Kidney (tissue), 14 donors: ENCODE data around the gene HINT3. TPM values are rescaled to one million over a fixed set of nuclear protein-coding genes. Genes with fewer than 3 reads are reported as not detected.

ENCODE experiments used
- DNase-seq, 5 donors: peaks; one replicate each; pipeline ENCODE4 v3.0.0-alpha.2; 2013 to 2020
- FAIRE-seq: peaks from 2 replicates; lab custom pipeline; 2012; peaks lifted over from hg19 to GRCh38; lab: Jason Lieb, UNC
- H3K27ac ChIP-seq, 2 donors: one replicate each; pipeline ENCODE4 v1.7.0; 2013; ENCODE audit warnings: low read depth in 2 of 2, low read length in 2 of 2, inconsistent platforms in 1 of 2
- H3K27me3 ChIP-seq: one replicate; pipeline ENCODE4 v1.7.1; 2013; ENCODE audit warnings: low read length, inconsistent platforms; ENCODE audit not compliant: control insufficient read depth, insufficient read depth
- H3K36me3 ChIP-seq, 3 donors: one replicate each; pipeline versions ENCODE4 v1.7.0 to v1.7.1; 2013; ENCODE audit warnings: low read length in 3 of 3, control low read depth in 1 of 3, inconsistent platforms in 1 of 3; ENCODE audit not compliant: insufficient read depth in 3 of 3, control insufficient read depth in 2 of 3
- H3K4me1 ChIP-seq, 3 donors: one replicate each; pipeline versions ENCODE4 v1.7.0 to v1.7.1; 2013; ENCODE audit warnings: low read length in 3 of 3, inconsistent platforms in 1 of 3, low read depth in 1 of 3; ENCODE audit not compliant: control insufficient read depth in 2 of 3, insufficient read depth in 2 of 3
- H3K4me3 ChIP-seq, 3 donors: one replicate each; pipeline versions ENCODE4 v1.7.0 to v1.8.1; 2013; ENCODE audit warnings: low read length in 3 of 3, control low read depth in 1 of 3, inconsistent platforms in 1 of 3
- H3K9ac ChIP-seq, 3 donors: one replicate each; pipeline versions ENCODE4 v1.7.0 to v1.7.1; 2013; ENCODE audit warnings: low read length in 3 of 3, control low read depth in 1 of 3, inconsistent platforms in 1 of 3
- H3K9me3 ChIP-seq, 3 donors: one replicate each; pipeline versions ENCODE4 v1.7.0 to v1.7.1; 2013; ENCODE audit warnings: low read length in 3 of 3, control low read depth in 1 of 3, inconsistent platforms in 1 of 3; ENCODE audit not compliant: control insufficient read depth in 2 of 3, insufficient read depth in 1 of 3
- intact Hi-C: fragments of 100-400 bp; cut with DNase I; formaldehyde crosslinking; loops from one replicate; pipeline ENCODE4 v1.11.1; 2022
- polyA plus RNA-seq: library from polyadenylated mRNA; stranded (reverse); fragments of 350-450 nt; fragmentation: Illumina TruSeq; extraction: RNeasy Lipid Tissue Mini Kit (QIAGEN cat#74804); gene quantifications from one replicate; pipeline ENCODE4 v1.2.3, GENCODE V29; 2014; ENCODE audit warnings: low read depth, low replicate concordance; ENCODE audit not compliant: insufficient read depth
- total RNA-seq: library from RNA; stranded (reverse); fragmentation: NEBNext Ultra II Directional; extraction: Animal tissue kit (Norgen Biotek cat#: 25700); gene quantifications from one replicate; pipeline ENCODE4 v1.2.1, GENCODE V29; 2021
- TF ChIP-seq, protein P1 (sequence below): IDR thresholded peaks from 3 replicates; pipeline ENCODE4 v1.5.1; 2012; ENCODE audit warnings: mild to moderate bottlenecking, moderate library complexity, borderline replicate concordance; ENCODE audit not compliant: insufficient read depth; ENCODE audit errors: extremely low read depth
- donor health status: control.
- donor health status: control.
- donor health status: control.
- donor health status: control.
- donor health status: control.
- donor health status: DM: yes; HTN: yes; CAD: no.
- donor health status: Normal renal cell carcinoma (clear cell type).

The HINT3 gene
- total and polyA plus RNA-seq, 2 donors from 2014 or later: 18.9 to 21.4 TPM

DNA sequence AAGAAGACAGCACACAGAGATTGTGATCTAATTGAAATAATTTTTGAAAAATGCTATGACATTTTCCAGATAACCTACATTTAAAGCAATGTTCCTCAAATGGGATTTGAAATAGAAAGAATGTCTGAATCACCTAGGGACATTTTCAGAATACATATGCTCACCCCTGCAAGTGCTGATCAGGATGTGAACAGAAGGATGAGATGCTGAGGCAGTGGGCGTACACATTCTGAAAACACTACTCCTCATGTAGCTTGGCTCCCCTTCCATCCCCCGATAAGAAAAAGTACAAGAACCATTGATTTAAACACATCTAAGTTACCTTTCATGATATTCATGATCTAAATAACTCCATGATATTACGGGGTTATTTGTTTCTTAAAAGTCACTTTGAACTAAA lies 29.9 kb upstream of the HINT3 start:
- Histone ChIP-seq H3K9me3 (no peaks in the 10 kb centered on the region), H3K27ac (no peak overlapping the region), H3K4me3 (no peak overlapping the region), H3K9ac (no peak overlapping the region), H3K27me3 (no peaks in the 10 kb centered on the region), H3K4me1 (no peaks in the 10 kb centered on the region), H3K36me3 (peaks cover 7 to 49% (median 40%) of the 10 kb centered on the region in 3 donors)
- intact Hi-C loops: no loop called here
- no peak for DNase-seq
- no peak for FAIRE-seq
- TF ChIP-seq, protein P1, sequence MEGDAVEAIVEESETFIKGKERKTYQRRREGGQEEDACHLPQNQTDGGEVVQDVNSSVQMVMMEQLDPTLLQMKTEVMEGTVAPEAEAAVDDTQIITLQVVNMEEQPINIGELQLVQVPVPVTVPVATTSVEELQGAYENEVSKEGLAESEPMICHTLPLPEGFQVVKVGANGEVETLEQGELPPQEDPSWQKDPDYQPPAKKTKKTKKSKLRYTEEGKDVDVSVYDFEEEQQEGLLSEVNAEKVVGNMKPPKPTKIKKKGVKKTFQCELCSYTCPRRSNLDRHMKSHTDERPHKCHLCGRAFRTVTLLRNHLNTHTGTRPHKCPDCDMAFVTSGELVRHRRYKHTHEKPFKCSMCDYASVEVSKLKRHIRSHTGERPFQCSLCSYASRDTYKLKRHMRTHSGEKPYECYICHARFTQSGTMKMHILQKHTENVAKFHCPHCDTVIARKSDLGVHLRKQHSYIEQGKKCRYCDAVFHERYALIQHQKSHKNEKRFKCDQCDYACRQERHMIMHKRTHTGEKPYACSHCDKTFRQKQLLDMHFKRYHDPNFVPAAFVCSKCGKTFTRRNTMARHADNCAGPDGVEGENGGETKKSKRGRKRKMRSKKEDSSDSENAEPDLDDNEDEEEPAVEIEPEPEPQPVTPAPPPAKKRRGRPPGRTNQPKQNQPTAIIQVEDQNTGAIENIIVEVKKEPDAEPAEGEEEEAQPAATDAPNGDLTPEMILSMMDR: no peak

DNA sequence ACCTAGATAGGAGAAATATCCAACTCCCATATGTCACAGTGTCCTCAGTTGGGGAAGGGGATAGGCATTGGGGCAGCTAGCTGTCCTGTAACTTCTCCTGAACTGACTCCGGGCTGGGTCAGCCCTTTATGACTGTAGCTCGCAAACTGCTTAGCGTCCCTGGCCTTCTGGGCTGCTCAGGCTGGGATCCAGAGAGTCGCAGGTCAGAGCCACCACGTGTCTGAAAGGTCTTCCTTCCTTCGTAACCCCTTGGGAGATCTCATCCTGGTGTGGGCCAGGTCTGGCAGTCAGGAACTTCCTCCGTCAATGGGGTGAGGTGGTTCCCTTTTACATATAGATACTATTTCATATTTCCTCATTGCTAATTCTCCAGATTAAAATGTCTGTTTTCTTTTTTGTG lies 28.8 kb upstream of the HINT3 start:
- intact Hi-C loops: no loop called here
- H3K27ac ChIP-seq: no peak overlapping the region

DNA sequence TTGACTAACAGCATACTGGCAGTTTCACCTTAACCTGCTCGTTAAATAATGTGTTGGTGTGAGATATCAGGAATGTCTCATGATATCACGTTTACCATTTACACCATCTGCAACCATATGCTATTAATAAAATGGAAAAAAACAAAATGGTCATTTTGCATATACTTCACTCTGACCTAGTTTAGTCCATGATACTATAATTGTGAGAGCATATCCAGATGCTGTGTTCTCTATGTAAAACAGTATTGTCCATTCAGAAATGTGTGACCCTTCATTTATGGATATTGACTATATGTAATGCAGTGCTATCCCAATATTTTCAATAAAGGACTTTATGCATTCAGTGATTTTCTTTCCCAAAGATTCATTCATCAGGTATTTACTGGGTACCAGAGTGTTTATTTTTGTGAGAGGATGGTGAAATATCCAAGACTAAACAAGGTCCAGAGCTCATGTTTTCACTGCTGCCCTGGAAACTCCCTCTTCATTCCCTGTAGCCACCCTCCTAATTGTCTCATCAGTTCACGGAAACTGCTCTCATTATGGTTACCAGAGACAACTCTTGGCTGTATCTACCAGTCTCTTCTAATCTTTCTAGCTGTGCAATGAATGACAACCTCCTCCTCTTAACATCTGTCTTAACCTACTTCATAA lies 25.7 kb upstream of the HINT3 start:
- intact Hi-C loops: no loop called here
- no peak overlapping the region for H3K9ac ChIP-seq
- no peaks in the 10 kb centered on the region for H3K27me3 ChIP-seq
- TF ChIP-seq, protein P1: no peak
- H3K36me3 ChIP-seq: peaks cover 0 to 17% (median 15%) of the 10 kb centered on the region in 3 donors
- H3K4me3 ChIP-seq: no peak overlapping the region
- no peaks in the 10 kb centered on the region for H3K4me1 ChIP-seq
- H3K9me3 ChIP-seq: no peaks in the 10 kb centered on the region
- FAIRE-seq (no peak), DNase-seq (no peak)
- H3K27ac ChIP-seq: no peak overlapping the region

More for the DNA sequence above, 28.8 kb upstream of the HINT3 start:
- FAIRE-seq (no peak), DNase-seq (no peak)
- Histone ChIP-seq H3K36me3 (peaks cover 2 to 39% (median 32%) of the 10 kb centered on the region in 3 donors), H3K4me1 (no peaks in the 10 kb centered on the region), H3K9me3 (no peaks in the 10 kb centered on the region), H3K9ac (no peak overlapping the region), H3K4me3 (no peak overlapping the region), H3K27me3 (no peaks in the 10 kb centered on the region)
- TF ChIP-seq, protein P1: no peak
